ENCODE results near the gene OSBPL2.

- TF ChIP-seq POLR2A (IDR thresholded peaks at IDR 0.05; ENCODE audit: low read depth, low read length) (no peak), POLR2AphosphoS5 (IDR thresholded peaks at IDR 0.05; ENCODE audit: low read depth, low read length) (no peak), TAF1 (IDR thresholded peaks at IDR 0.05; ENCODE audit: borderline replicate concordance, low read depth, low read length) (no peak)
Measured at GRCh38 chr20:62292108-62292507, 53.8 kb downstream of the OSBPL2 start.
